NCI-H2196 (cell line): ENCODE measurements around the gene BMP5.
A peak's percentile ranks its signal among the peaks of the same experiment; 100 is the strongest.
"Not testable (repeated sequence)": the region's sequence is repeated elsewhere in the genome, so short reads cannot be mapped to it uniquely, and the experiment has no call there.

Experiments
- DNase-seq: peaks from one replicate; lab custom pipeline; 2025; ENCODE audit not compliant: unreplicated experiment; lab: John Stamatoyannopoulos, UW

BMP5 gene

DNA sequence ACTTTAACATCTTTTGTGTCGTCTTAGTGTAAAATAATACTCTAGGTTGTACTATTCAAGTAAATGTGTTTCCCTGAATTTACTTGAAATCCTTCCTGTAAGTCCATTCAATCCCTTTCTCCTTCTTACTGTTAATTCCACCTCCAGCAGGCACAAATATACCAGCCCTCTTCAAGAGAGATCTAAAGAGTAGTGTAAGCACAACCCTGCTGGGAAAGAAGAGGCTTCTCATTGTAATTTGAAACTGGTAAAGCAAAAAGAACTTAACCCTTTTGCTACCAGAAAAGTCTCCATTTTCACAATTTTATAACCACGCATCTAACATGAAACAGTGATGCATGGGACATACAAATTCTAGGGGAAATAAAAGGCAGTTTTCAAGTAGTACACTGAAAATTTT lies at the start of gene BMP5:
TSS of gene BMP5 (minus strand) at position 191 of the 400 bp plus-strand sequence. CDS start 725 bp downstream, outside the sequence.
- DNase-seq: no peak

DNA sequence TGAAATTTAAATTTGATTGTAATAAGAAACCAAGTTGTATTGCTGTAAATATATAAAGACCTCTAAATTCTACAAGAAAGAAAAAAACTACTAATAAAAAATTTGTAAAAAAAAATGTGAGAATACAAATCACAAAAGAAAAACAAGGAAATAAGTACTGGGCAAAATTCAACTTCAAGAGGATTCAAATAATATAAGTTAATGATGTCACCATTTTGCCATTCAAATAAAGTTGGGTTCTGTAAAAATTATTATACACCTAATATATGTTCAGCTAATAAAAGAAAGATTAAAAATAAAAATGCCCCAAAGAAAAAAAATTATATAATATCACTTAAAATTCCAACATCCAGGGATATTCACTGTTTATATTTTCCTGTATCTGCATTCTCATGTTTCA lies 47.0 kb upstream of the BMP5 start:
- DNase-seq: no peak

DNA sequence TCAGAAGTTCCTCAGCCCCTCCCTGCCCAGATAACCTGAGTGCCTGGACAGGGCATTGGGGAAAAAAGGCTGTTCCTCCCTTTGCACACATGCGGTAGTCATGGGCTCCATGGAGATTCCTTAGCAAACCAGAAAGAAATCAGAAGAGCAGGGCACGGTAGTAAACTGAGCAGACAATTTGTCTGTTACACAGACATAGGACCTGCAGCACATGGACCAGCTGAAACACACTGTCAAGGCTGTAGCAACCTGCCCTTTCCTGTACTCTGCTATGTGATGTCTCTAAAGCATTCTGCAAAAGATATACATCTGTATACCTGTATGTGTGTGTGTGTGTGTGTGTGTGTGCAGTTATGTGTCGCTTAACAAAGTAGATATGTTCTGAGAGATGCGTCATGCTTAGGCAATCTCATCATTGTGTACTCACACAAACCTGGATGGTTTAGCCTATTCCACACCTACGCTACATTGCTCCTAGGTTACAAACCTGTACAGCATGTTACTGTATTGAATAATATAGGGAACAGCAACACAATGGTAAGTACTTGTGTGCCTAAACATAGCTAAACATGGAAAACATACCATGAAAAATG lies 44.4 kb upstream of the BMP5 start:
- no peak for DNase-seq

DNA sequence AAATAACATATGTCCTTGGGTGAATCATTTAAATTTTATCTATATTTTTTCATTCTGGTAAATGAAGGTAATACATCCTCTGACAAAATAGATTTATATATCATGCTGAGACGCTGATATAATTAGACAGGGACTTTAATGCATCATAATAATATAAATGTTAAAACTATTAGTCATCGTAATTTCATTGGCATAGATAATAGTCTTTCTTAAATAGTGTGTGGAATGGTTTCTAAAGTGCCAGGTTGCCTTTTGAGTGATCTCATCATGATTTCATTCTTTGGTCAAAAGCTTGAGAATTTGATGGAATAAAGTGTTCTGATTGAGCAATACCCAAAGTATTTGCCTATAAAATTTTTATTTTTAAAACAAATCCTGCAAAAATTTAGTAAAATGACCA lies 43.2 kb upstream of the BMP5 start:
- DNase-seq: no peak

DNA sequence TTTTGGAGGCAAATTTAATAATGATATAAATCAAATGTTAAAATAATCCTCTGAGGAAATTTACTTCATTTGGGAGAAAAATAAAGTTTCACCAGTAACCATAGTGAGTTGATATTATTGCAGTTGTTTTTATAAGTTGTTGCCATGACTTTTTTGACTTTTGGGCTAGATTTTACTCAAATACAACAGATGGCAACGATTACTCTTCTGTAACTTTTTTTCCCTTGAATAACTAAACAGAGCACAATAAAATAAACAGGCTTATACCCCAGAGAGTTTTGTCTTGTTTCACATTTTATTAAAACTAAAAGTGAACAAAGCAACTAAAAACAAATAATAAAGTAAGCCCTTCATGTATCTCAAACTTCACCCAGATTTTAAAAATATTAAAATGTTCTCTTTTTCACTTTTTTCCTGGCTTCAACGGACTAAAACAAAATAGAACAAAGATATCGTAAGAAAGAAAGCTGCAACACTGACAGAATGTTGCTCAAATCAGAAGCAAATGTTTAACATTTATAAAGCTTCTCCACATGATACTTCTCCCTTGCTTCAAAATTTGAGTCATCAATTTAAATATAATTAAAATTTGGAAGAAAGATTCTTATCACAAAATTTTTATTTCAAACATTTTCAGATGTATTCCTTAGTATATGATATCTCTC lies 42.5 kb upstream of the BMP5 start:
- DNase-seq: no peak

DNA sequence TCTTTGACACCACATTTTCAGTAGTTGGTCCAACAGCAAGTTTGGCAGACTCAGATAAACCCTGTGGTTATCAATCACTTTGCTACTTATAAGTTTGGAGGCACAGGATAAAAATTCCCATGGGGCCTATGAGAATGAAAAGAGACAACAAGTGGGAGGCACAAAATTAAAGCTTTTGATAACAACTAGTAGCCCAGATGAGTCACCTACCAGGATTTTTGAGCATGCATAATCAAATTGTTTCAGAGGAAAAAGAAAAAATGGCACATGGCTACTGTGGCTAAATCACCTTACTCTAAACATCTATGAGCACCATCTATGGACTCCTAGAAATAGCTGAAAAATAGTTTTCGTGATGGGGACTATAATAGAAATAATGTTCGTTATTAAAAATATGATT lies 40.8 kb upstream of the BMP5 start:
- no peak for DNase-seq

DNA sequence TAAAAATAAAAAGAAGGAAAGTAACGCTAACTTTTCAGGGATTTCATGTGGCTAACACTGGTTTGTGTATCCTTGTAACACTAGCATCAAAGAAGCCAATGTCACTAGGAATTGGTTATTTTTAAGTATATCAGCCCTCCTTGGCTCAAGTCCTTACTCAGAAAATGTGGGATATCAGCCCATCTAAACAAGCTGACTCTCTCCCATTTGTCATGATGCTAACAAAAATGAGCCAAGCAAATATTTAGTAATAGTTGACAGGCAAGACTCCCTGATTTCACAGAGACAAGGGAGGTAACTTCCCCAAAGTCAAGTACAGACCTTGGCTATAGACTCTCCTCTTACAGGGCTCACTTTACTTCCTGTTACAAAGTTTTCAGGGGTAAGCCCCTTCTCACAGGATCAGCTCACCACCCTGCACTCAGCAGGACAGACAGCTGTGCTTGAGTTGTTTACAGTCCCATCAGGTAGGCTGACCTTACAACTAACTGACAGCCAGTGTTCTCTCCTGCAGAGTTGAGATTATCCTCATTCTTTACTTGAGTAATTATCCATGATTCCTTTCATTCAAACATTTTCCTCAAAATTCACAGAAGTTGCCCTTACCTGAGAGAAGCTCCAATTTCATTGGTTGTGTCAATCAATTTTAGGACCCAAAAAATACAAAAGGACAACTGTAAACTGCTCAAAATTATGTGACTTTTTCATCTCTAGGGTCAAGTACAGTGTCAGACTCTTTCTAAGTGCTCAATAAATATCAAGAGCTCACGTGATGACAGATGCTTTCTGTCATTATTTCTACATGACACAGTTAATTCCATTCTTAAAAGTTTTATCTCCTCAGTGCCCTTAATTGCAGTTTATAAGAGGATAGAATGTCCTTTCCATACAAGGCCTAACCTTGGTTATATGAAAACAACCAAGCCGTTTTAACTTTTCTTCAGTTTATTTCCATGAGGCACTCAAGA lies 38.1 kb upstream of the BMP5 start:
- no peak for DNase-seq

DNA sequence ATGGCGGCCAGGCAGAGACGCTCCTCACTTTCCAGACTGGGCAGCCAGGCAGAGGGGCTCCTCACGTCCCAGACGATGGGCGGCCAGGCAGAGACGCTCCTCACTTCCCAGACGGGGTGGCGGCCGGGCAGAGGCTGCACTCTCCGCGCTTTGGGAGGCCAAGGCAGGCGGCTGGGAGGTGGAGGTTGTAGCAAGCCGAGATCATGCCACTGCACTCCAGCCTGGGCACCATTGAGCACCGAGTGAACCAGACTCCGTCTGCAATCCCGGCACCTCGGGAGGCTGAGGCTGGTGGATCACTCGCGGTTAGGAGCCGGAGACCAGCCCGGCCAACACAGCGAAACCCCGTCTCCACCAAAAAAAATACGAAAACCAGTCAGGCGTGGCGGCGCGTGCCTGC lies 35.1 kb upstream of the BMP5 start:
- not testable (repeated sequence) for DNase-seq

DNA sequence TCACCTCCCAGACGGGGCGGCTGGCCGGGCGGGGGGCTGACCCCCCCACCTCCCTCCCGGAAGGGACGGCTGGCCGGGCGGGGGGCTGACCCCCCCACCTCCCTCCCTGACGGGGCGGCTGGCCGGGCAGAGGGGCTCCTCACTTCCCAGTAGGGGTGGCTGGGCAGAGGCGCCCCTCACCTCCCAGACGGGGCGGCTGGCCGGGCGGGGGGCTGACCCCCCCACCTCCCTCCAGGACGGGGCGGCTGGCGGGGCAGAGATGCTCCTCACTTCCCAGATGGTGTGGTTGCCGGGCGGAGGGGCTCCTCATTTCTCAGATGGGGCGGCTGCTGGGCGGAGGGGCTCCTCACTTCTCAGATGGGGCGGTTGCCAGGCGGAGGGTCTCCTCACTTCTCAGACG lies 34.5 kb upstream of the BMP5 start:
- DNase-seq: not testable (repeated sequence)

DNA sequence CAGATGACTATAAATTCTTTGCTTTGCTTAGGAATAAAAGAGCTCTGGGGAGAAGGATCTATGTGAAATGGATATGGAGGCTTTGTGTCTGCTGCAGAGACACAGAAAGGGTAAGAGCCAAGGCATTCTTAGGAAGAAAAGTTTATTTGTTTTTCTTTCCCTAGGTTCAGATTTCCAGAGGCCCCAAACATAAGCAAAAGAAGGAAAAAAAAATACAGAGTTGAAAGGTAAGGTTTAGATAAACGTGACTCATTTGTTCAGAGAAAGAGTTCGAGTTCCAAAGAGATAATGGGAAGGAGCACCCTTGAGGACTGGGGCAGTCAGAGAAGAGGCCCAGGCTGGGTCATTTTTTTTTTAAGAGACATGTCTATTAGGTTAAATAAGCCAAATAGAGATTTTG lies 27.4 kb upstream of the BMP5 start:
- no peak for DNase-seq

DNA sequence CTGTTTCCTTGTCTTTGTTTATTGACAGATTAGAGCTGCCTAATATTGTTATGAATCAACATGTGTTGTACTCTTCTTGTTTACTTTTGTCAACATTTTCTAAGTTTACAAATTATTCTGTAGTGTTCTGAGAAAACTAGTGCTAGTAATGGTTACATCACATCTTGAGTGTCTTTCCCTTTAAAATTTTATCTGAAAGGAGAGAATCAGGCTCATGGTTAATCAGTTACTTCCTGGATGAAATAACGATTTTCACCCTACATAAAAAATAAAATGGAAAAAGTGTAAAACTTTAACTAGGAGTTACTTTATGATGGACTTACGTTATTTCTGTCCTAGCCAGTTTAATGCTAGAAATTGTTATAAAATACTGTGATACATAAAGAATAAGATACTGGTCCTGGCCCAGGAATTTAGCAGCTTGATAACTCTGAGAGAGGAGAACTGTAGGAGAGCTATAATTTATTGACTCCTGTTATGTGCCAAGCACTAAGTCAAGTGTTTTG lies 26.4 kb upstream of the BMP5 start:
- DNase-seq: no peak

DNA sequence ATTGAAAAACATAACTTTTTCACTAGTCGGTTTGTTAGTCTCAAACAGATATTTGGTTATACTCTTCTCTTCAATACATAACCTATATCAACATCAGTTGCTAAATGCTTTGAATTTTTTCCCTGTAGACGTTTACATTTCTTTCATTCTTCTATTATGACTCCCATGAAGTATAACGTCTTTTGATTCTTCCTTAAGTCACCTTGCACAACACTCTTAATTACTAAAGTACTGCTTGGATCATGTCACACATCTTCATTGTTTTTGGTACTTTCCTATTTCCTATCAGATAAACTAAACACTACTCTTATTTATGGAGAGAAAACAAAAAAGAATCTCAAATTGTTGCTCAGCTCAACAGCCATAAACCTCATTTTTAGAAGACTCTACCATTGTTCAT lies 23.0 kb upstream of the BMP5 start:
- no peak for DNase-seq

DNA sequence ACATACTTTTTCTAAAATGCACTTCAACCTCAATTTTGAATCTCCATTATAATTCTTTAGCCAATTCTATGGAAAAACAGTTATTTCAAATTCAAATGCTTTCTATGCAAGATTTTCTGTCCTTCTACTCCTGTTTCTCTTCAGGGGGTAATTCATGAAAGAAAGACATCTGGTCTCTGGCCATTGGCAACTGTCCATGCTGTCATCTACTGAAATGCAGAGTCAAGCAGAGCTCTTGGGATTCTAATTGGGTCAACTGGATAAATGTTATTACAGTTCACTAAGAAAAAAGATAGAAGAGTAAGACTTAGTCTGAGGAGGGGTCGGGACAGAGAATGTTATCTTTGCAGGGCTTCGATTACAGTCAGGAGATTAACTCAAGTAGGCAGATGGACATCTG lies 22.0 kb upstream of the BMP5 start:
- no peak for DNase-seq

DNA sequence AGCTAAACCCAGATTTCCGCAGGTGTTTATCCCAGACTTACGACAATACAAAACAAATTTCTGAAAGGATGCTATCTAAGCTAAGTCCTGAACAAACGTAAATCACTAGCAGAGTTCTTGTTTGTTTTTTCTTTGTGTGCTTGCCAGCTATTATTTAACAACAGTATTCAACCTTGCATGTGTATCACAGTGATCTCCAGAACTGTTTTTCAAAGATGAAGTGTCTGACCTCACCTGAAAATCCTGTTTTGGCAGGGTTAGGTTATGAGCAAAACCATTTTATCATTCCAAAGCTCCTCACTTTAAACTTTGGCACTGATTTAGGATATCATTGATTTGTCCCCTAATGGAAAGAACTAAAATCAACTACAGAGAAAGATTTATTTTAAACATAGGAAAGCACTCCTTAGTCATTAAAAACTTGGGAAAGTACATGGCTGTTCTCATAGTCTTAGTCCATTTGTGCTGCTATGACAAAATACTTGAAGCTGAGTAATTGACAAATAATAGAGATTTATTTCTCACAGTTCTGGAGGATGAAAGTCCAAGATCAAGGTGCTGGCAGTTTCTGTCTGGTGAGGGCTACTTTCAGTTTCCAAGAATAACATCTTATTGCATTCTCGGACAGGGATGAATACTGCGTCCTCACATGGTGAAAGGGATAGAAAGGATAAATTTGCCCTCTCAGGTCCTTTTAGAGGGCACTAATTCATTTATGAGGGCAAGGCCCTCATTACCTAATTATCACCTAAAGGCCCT lies 20.8 kb upstream of the BMP5 start:
- no peak for DNase-seq

DNA sequence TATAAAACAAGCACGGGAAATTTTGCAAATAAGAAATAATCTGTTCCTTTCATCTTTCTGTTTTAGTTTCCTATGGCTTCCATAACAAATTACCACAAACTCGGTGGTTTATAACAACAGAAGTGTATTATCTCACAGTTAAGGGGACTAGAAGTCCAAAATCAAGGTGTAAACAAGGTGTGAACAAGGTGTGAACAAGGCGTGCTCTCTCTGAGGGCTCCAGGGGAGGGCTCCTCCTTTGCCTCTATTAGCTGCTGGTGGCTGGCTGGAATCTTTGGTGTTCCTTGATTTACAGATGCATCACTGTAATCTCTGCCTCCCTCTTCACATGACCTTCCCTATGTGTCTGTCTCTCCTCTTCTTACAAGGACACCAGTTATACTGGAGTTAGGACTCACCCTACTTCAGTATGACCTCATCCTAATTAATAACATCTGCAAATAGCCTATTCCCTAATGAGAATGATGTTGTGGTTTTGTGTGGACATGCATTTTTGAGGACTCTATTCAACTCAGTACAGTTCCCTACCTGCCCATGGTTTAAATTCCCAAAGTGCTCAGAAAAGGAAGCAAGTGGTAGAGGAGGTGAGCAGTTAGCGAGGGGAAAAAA lies 17.5 kb upstream of the BMP5 start:
- DNase-seq: no peak

DNA sequence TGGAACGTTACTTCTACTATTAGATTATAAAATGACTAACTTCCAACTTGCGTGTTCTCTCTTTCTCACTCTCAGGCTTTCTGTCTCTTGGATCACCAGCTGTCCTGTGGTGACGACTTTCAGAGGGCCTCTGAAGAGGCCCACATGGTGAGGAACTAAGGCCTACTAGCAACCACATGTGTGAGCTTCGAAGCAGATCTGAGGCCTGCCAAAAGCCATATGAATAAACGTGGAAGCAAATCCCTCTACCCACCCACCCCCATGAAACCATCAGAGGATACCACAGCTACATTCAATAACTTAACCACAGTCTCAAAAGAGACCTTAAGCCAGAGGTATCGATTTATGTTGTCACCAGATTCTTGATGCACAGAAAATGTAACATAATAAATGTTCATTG lies 13.5 kb upstream of the BMP5 start:
- no peak for DNase-seq

DNA sequence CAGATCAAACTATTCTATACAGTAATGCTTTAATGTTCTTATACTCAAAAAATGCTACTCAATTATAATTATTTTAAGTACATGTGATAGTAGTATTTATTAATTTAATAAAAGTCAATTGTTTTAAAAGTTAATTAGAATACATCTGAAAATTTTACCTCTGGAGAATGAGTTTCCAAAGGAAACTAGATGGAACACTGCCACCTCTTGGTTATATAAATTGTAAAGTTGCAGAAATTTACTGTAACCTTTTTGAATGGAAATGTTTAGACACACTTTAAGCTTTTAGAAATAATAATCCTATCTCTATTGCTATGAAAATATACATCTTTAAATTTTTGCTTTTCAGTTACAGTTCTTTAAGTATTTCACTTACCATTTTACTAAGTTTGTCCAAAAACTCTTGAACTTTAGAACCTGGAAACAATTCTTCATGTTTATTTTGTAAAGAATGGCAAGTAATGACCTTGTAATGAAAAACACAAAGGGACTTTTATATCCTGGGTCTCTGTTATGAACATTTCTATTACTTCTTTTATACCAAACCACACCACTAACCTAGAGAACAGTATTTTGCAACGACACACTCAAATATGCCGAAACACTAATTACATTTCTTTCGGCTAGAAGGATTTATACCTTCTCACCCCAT lies 10.9 kb upstream of the BMP5 start:
- DNase-seq: peak; percentile 17

DNA sequence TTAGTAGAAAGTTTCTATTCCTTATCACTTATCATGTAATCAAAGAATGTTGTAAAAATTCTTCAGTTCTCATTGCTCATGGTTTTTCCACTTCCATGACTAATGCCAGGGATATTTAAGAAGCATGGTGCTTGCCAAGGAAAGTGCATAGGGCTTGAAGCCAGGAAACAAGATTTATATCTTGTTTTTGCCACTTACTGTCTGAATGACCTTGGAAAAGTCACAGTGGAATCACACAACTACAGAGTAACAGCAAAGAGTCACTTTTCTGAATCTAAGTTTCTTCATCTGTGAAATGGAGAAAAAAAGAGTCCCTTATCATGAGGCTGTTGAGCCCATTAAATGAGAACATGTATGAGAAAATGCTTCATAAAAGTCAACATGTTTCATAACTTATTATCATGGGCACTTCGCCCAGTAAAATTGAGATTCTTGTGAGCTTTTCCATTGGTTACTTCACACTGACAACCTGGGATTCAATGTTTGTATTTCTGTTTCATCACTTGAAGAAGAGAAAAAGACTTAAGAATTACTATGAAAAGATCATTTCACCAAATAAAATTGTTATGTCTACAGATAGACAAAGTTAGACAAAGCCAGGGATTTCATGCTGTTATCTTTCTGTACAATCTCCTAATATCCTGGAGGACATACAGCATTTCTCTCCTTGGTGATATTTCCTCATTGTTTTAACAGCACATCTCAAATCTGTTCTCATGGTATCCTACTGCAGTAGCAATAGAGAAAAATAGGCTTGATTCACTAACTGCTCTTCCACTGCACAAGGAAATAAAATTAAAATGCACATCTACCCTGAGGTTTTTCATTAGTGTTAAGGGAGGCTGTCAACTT lies 7.6 kb upstream of the BMP5 start:
- DNase-seq: no peak

DNA sequence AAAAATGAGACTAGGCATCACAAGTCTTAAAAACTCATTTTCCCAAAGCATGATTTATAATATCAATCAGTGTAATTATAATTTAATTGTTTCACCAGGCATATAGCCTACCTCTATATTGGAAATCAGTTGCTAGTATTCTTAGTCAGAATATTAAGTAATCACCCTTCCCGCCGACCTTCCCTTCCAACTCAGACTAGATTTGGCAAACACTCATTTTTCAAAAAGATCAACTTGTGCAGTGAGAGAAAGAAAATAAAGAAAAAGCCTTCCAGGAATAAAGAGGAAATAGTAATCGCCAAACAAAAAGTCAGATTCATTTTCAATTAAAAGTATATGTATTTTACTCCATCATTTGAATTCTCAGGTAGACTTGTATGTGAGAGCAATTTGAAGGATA lies 1.9 kb upstream of the BMP5 start:
- DNase-seq: no peak
